Parathyroid adenoma (tissue), 2 donors: Measurements from ENCODE around the gene ALG8.
A peak's percentile ranks its signal among the peaks of the same experiment; 100 is the strongest.

ENCODE experiments used
- H2AFZ ChIP-seq: fragments of 300-600 bp; sonication (generic); one replicate; pipeline ENCODE4 v1.7.0; 2017; ENCODE audit warnings: antibody characterized with exemption, mild to moderate bottlenecking
- H3K27ac ChIP-seq: fragments of 300-600 bp; sonication (generic); one replicate; pipeline ENCODE4 v1.7.0; 2017
- H3K27me3 ChIP-seq: fragments of 300-600 bp; sonication (generic); one replicate; pipeline ENCODE4 v1.7.0; 2017; ENCODE audit warnings: low read length; ENCODE audit not compliant: control insufficient read depth, insufficient read depth
- H3K36me3 ChIP-seq: fragments of 300-600 bp; sonication (generic); one replicate; pipeline ENCODE4 v1.7.0; 2017; ENCODE audit warnings: low read length; ENCODE audit not compliant: control insufficient read depth, insufficient read depth
- H3K4me1 ChIP-seq: fragments of 300-600 bp; sonication (generic); one replicate; pipeline ENCODE4 v1.7.0; 2017; ENCODE audit warnings: control low read depth
- H3K4me2 ChIP-seq: fragments of 300-600 bp; sonication (generic); one replicate; pipeline ENCODE4 v1.7.0; 2017; ENCODE audit warnings: low read length
- H3K4me3 ChIP-seq: fragments of 300-600 bp; sonication (generic); one replicate; pipeline ENCODE4 v1.7.0; 2017; ENCODE audit warnings: low read depth, low read length
- H3K79me2 ChIP-seq: fragments of 300-600 bp; sonication (generic); one replicate; pipeline ENCODE4 v1.7.0; 2017; ENCODE audit warnings: control low read depth
- H3K9ac ChIP-seq: fragments of 300-600 bp; sonication (generic); one replicate; pipeline ENCODE4 v1.7.0; 2017; ENCODE audit warnings: mild to moderate bottlenecking
- H3K9me3 ChIP-seq: fragments of 300-600 bp; sonication (generic); one replicate; pipeline ENCODE4 v1.7.0; 2017; ENCODE audit warnings: low read length; ENCODE audit not compliant: control insufficient read depth
- TF ChIP-seq, protein P1 (sequence below): fragments of 300-600 bp; sonication (generic); IDR thresholded peaks from one replicate; pipeline ENCODE4 v1.7.0; 2017; ENCODE audit warnings: antibody characterized with exemption, mild to moderate bottlenecking
- donor health status: primary hyperparathyroidism.

ALG8 gene

DNA sequence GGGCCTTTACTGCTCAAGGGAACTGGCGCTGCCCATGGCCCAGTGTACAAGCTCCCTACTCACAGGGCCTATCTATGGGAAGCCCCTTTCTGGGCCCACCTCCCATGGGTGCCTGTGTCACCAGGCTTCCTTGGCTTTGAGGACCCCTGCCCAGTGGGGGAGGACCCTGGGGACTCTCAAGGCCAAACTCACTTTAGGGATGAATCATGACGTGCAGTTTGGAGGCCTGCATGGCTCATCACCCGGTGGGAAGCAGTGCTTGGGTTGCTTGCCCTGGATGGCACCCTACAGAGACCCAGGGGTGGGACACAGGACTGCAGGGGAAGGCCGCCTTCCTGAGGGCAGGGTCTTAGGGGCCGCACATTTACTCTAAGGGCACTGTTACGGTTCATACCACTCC, 32.5 kb upstream of the ALG8 start:
- Histone ChIP-seq H3K9me3 (no peaks in the 10 kb centered on the region), H3K27me3 (no peaks in the 10 kb centered on the region), H3K9ac (no peak overlapping the region), H3K4me2 (no peak overlapping the region), H3K36me3 (no peaks in the 10 kb centered on the region), H3K79me2 (no peaks in the 10 kb centered on the region), H2AFZ (no peak overlapping the region), H3K4me3 (no peak overlapping the region), H3K27ac (no peak overlapping the region), H3K4me1 (no peaks in the 10 kb centered on the region)
- TF ChIP-seq, protein P1, sequence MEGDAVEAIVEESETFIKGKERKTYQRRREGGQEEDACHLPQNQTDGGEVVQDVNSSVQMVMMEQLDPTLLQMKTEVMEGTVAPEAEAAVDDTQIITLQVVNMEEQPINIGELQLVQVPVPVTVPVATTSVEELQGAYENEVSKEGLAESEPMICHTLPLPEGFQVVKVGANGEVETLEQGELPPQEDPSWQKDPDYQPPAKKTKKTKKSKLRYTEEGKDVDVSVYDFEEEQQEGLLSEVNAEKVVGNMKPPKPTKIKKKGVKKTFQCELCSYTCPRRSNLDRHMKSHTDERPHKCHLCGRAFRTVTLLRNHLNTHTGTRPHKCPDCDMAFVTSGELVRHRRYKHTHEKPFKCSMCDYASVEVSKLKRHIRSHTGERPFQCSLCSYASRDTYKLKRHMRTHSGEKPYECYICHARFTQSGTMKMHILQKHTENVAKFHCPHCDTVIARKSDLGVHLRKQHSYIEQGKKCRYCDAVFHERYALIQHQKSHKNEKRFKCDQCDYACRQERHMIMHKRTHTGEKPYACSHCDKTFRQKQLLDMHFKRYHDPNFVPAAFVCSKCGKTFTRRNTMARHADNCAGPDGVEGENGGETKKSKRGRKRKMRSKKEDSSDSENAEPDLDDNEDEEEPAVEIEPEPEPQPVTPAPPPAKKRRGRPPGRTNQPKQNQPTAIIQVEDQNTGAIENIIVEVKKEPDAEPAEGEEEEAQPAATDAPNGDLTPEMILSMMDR = no peak

- no peaks in the 10 kb centered on the region for H3K36me3 ChIP-seq
- no peak overlapping the region for H3K9ac ChIP-seq
- no peaks in the 10 kb centered on the region for H3K9me3 ChIP-seq
- no peak overlapping the region for H2AFZ ChIP-seq
- H3K4me3 ChIP-seq = no peak overlapping the region
- no peaks in the 10 kb centered on the region for H3K79me2 ChIP-seq
- no peak overlapping the region for H3K27ac ChIP-seq
- TF ChIP-seq, protein P1 = no peak
- H3K4me2 ChIP-seq = no peak overlapping the region
- no peaks in the 10 kb centered on the region for H3K4me1 ChIP-seq
- no peaks in the 10 kb centered on the region for H3K27me3 ChIP-seq
These were observed 31.6 kb upstream of the ALG8 start for GRCh38 chr11:78170874-78171549.

DNA sequence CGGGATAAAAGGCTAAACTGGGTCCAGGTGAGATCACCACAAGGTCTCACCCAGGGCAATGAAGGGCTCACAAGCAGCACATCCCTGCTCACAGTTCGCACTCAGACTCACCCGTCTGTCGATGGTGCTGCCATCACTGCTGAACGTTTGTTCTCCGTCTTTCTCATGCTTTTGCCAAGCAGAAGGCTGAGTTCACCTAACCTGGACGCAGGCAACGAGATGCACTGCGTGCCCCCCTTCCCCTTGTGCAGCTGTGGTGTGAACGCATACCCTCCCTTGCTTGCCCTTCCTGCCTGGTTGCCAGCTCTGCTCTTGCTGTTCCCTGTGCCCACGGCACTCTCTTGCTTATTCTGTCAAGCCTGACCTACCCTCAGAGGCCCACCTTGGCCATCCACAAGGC, 31.0 kb upstream of the ALG8 start:
- no peak overlapping the region for H3K4me3 ChIP-seq
- H3K27ac ChIP-seq = no peak overlapping the region

GRCh38 chr11:78168539-78169477, 29.4 kb upstream of the ALG8 start:
- Histone ChIP-seq H3K79me2 (no peaks in the 10 kb centered on the region), H3K4me2 (no peak overlapping the region), H3K9me3 (no peaks in the 10 kb centered on the region), H3K4me3 (no peak overlapping the region), H3K4me1 (no peaks in the 10 kb centered on the region), H3K27me3 (no peaks in the 10 kb centered on the region), H3K36me3 (no peaks in the 10 kb centered on the region), H3K9ac (no peak overlapping the region), H2AFZ (no peak overlapping the region), H3K27ac (peak overlapping the region; percentile 62)
- TF ChIP-seq, protein P1 = no peak

More for the DNA sequence above, 31.0 kb upstream of the ALG8 start:
- Histone ChIP-seq H3K79me2 (no peaks in the 10 kb centered on the region), H3K27me3 (no peaks in the 10 kb centered on the region), H3K9me3 (no peaks in the 10 kb centered on the region), H3K36me3 (no peaks in the 10 kb centered on the region), H3K4me1 (no peaks in the 10 kb centered on the region), H3K4me2 (no peak overlapping the region), H2AFZ (no peak overlapping the region), H3K9ac (no peak overlapping the region)
- TF ChIP-seq, protein P1 = no peak
